HG03457 (cell line): ENCODE results near the gene CANT1.

ENCODE experiments used
- ATAC-seq: cut with Tn5 transposase; IDR thresholded peaks from one replicate; pipeline ENCODE4 v1.9.1; 2021; ENCODE audit warnings: moderate number of reproducible peaks; ENCODE audit not compliant: unreplicated experiment

The CANT1 gene

DNA sequence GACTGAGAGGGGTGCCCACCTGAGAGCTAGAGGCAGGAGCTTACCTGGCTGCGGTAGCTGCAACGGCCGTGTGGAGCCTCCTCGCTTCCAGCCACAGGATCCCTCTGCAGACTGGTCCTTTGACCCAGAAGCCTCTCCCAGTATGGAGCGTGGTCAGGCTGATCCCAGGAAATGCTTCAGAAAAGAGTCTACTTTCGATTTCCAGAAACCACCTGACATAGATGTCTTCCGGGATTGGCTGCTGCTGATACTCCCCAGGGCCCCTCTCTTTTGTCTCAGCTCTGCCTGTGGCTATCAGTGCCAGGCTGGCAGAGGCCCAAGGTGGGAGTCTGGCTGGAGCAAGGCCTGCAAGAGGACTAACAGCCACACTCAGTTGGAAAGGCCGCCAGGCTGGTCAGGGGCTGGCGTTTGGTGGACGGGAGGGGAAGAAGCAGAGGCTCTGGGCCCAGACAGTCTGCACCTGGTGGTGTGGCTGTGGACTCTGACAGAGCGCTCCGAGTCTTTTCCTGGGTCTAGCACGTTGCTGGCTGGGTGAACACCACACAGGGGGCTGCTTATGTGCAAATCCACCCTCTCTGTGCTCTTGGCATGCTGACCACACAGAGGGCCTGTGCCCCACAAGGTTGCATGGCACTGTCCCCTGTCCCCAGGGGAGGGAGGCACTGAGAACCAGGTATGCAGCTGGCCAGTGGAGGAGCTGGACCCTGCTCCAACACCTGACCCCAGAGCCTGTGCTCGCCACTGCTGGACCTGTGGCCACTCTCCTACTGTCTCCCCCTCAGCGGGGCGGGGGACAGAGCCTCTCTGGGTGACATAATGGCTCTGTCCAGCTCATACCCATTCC lies 29.6 kb downstream of the CANT1 start, which contains the start of gene LGALS3BP:
Gene LGALS3BP (minus strand): TSS at position 144 of the 844 bp plus-strand sequence. CDS start 2,732 bp downstream, outside the sequence.
- ATAC-seq: no peak

DNA sequence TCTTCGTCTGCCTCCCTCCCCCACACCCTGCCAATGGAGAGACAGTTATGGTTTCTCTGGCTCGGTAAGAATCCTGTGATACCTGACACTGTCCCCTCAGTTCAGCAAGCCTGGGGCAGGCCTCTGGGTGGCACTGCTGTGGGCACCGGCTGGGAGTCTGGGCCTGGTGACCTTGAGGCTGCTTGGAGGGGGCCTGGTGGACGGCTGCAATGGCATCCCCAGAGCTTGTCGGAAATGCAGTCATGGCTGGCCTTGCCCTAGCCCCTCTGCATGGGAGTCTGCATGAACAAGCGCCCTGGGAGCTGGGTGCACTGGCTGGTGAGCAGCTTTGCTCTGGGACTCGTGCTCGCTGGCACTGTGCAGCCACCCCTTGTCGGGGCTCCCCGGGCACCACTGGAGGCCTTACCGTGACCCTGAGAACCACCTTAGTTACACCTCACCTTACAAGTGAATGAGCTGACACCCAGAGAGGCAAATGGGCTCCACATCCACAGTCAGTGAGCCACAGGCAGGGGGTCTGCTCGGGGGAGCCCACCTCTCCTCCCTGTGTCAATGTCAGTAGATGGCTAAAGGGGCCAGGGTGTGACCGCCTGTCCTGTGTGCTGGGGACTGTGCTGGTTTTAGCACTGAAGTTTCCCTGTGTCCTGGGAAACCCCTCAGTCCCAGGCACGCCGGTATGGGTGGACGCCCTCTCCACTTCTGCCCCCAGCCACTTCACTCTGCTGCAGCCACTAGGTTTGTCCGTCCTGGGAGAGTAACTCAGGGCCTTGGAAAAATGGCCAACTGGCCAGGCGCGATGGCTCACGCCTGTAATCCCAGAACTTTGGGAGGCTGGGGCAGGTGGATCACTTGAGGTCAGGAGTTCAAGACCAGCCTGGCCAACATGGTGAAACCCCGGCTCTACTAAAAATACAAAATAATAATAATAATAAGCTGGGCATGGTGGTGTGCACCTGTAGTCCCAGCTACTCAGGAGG lies 31.3 kb downstream of the CANT1 start:
- no peak for ATAC-seq

GRCh38 chr17:78977681-78977943 lies 32.0 kb downstream of the CANT1 start:
- no peak for ATAC-seq

- ATAC-seq: no peak
Measured at GRCh38 chr17:78976907-78977680, 32.5 kb downstream of the CANT1 start.

GRCh38 chr17:78974635-78975591 lies 34.7 kb downstream of the CANT1 start:
- ATAC-seq: no peak

GRCh38 chr17:78973792-78974520 lies 35.6 kb downstream of the CANT1 start:
- no peak for ATAC-seq

DNA sequence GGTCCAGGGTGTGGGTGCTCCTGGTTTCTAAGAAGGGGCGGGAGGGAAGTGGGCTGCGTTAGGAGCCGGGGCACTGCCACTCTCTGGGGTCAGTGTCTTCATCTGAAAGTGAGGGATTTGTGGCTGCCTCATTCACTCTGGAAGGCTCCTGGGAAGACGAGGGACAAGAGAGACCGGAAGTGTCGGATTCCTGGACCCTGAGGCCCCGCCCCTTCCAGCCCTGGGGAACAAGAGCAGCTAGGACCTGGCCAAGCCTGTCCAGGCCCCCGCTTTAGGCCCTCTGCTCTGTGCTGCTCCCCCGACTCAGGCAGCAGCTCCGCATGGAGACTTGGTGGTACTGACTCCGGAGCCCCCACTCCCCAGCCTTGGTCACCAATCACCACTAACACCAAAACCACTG lies 36.4 kb downstream of the CANT1 start:
- no peak for ATAC-seq

DNA sequence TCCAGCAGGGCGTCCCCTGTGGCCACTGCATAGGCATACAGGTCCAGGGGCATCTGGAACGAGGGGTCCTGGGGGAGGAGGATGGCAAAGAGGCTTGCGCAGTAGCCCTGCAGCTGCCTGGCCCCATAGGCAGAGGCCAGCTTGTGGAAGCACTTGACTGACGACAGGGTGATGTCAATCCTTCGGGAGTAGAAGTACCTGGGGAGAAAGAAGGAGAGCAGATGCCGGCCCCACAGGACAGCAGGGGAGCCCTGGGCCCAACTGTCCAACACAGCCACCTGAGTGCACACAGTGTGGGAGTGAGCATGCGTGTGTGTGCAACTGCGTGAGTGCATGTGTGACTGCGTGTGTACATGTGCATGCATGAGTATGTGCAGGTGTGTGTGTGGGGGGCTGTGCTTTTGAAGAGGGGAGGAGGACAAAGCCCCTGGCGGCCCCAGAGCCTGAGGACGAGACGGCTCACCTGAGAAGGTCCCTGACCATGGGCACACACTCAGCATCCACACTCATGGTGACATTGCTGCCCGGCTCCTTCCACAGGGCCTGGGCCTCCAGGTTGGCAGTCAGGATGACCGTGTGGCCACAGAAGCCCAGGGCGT lies 37.0 kb downstream of the CANT1 start:
- no peak for ATAC-seq

DNA sequence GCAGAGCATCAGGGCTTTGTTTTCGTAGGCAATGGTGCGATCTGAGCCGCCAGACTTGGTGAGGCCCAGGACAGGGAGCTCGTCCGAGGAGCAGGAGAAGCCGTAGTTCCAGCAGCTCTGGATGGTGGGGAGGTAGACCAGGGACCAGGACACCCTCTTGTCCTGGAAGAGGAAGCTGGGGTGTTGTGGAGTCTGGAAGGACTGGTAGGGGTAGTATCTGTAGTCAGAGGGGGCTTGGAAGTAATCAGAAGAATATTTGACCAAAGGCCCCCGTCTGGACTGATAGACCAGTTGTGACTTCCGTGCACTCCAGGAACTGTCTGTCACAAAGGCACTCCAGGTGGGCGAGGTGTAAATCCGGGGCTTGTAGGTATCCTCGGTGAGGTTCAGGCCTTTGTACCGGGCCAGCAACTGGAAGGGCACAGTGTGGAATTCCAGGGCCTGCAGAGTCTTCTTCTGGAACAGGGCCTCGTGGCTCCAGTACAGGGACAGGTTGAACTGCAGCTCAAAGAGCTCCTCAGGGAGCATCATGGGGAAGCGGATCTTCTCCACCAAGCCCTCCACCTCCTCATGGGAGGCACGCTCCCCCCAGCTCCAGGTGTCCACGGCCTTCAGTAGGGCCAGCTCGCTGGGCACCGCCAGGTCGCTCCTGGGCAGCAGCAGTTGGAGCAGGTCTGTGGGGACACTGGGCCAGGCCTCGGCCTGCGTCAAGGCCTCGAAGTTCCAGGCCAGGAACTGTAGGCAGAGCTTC lies 37.6 kb downstream of the CANT1 start:
- no peak for ATAC-seq

- ATAC-seq: no peak
Measured at GRCh38 chr17:78970834-78971755, 38.5 kb downstream of the CANT1 start.

- no peak for ATAC-seq
Measured at GRCh38 chr17:78969865-78970264, 39.7 kb downstream of the CANT1 start.

DNA sequence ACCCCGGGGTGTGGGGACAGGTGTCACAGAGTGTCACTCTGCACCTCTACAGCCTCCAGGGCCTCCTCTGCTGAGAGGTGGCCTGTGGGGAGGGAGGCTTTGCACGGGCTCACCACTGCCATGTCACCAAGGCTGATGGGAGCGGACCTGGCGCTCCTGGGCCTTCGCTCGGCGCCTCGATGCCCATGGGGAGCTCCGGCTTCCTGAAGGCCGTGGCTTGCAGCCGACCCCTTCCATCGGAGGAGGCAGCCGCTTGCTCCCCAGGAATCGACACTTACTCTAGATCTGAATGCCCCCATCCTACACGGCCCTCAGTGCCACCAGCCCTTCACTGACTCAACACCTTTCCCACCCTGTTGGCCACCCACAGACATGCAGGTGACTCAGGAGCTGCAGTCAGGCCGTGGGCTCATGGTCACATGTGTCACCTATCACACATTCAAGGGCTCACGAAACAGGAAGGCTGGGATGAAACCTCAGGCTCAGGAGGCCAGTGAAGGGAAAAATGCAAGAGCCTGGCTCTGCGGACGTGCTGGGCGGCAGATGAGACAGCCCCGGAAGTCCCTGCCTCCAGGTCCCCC lies 41.7 kb downstream of the CANT1 start:
- ATAC-seq: no peak

DNA sequence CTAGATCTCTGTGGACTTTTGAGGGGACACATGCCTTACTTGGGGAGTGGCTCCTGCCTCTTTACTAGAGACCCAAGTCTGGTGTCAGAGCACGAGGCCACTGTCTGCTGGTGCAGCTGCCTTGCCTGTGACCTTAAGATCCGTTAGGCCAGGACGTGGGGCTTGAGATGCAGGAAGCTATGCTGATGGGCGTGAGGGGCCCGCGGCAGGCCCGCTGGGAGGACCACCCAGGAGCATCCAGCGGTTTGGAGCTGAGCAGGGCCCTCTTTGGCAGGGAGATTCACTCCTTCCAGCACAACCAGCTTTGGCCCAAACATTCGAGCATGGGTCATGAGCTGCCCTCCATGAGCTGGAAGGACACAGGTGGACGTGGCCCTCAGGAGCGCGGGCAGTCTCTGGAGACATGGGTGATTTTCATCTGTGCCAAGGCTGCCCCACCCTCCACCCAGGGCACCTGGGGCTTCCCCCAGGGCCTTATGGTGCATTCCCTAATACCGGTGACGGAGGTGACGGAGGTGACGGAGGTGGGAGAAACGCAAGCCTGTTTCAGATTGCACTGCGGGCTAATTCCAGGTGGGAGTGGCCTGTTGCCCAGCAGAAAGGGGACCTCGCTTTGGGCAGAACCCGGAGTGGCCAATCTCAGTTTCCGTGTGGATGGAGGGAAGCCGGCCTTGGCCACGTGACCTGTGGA lies 42.5 kb downstream of the CANT1 start:
- no peak for ATAC-seq

DNA sequence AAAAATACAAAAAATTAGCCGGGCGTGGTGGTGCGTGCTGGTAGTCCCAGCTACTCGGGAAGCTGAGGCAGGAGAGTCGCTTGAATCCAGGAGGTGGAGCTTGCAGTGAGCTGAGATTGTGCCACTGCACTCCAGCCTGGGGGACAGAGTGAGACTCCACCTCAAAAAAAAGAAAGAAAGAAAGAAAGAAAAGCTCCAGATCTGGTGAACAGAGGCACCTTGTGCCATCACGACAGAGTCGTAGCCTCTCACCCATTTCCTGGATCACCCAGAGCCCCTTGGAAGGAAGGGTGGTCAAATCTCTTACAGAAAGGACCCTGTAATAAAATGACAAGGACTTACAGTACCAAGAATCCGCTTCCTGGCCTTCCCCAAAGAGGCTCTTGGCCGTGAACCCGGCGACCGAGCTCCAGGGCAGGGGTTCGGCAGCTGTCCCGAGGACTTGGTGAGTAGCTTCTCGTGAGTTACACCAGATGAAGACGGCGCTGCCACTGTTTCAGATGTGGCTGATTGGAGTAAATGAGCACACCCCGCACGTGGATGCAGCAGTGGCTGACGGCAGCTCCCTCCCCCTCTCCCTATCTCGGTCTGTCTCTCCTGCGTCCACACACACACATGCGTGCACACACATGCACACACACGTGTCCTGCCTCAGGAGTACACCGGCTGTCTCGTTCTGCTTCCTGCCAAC lies 43.3 kb downstream of the CANT1 start:
- ATAC-seq: no peak

DNA sequence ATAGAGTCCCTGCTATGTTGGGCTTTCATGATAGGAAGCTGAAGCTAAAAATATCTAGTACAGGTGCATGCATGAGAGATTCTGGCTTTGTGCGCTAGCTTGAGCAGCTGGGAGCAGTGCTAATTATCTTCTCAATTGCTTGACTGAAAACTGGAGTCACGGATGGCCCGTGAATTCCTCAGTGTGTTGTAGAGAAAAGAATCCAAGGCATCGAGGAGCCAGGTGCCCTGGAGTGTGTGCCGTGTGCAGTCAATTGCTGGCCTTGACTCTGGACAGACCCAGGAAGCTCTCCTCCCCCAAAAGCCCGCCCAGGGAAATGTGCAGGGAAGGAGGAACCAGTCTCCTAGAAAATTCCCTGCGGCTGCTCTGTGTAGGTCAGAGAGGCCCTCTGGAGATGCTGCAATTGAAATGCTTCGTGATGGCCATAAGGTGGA lies 44.1 kb downstream of the CANT1 start:
- no peak for ATAC-seq

DNA sequence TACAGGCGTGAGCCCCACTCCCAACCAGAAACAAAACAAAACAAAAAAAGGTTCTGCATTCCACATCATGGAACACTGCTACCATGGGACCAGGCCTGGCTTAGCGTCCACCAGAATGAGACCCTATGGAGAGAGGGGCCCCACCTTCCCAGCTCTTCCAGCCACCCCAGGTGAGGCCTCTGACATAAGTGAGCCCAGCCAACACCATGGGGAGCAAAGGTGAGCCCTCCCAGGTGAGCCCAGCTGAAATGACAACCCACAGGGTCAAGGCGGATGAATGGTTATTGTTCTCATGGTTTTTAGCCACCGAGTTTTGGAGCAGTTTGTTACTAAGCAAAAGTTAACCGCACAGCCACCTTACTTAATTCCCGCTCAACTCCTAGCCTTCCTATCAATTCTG lies 46.2 kb downstream of the CANT1 start:
- no peak for ATAC-seq
